NCI-H1436 (cell line): Measurements from ENCODE around the gene EXOC3L4.

Experiments used
- DNase-seq: peaks from one replicate; lab custom pipeline; 2025; lab: John Stamatoyannopoulos, UW

The EXOC3L4 gene

GRCh38 chr14:103070971-103071542, 23.5 kb upstream of the EXOC3L4 start:
- no peak for DNase-seq

DNA sequence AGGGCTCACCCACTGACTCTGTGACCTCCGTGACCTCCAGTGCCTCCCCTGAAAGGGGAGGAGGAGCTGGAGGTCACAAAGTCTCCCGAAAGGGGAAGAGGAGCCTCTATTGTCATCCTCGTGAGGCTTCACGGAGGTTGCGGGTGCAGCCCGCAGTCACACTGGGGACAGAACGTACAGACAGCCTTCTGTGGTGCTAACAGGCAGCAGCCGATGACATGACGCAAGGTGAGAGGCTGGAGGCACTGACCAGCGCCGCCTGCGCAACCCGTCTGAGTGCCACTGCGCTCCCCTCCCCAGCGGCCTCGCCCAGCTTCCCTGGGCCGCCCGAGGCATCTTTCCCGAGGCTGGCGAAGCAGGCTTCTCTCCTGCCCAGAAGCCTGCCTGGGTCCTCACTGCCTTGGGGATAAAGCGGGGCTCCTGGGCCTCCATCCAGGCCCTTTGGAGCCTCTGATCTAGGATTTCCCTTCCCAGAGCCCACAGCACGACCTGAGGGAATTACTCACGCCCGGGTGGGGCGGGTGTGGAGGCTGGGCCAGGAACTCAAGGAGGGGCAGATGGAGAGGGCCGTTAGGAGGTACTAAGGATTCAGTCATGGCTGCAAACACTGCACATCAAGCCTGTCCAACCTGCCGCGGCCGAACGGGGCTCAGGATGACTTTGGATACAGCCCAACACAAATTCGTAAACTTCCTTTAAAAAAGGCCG, 22.8 kb upstream of the EXOC3L4 start:
- DNase-seq, result no peak

GRCh38 chr14:103072595-103073366, 21.7 kb upstream of the EXOC3L4 start:
- DNase-seq, result no peak

GRCh38 chr14:103073367-103073875, 21.1 kb upstream of the EXOC3L4 start:
- no peak for DNase-seq

DNA sequence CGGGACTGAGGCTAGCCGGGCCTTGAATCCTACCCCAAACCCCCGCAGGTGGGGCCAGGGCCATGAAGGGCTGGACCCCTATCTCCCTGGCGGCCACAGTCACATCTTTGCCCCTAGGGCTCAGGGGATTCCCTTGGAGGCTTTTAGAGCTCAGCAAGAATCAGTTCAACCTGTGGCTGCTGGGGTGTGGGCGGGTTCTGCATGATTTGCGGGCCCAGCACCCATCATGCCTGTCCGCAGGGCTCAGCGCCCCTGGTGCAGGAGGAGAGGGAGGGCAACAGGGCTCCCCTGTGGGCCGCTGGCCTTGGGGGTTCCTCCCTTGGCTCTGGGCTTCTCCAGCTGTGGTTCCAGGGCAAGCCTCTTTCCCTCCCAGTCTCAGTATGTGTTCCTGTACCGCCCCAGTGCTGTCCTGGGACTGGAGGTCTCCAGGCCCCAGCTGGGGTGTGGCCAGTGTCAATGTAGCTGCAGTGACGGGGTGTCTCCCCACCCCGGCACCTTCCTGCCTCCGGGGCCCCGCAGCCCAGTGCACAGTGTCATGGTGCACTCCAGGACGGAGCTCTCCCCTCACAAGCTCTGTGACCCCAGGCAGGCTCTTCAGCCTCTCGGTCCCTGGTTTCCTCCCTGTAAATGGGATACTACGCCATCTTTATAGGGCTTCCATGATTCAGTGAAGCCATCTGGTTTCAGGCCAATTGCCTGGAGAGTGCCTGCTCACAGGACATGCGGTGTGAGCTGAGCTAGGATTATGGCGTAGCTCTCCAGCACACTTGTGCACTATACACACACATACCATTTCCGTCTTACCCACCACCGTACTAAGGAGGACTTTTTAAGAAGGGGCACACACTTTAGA, 20.4 kb upstream of the EXOC3L4 start:
- no peak for DNase-seq

DNA sequence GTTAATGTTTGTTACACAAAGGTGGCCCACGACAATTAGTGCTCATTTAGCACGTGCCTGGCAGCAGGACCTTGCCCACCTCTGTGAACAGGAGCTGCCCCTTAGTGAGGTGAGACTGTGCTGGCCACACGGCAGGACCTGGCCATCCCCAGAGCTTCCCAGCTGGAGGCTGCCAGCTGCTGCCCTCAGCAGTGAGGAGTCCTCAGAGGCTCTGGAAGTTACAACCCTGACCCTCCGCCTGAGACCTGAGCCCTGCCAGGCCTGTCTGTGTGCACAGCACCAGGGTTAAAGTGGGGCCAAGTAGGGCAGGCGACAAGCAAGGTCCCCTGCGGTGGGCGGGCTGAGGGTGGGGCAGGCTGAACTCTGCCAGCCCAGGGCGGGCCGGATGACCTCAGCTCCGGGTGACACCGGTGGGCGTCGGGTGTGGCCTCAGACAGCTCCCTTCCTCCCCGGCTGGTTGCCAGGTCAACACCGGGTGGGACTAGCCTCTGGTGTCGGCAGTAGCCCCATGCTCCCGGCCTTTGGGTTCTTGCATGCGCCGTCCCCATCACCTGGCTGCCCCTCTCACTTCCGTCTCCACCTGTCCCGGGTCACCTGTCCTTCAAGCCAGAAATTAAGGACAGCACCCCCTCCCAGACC, 19.7 kb upstream of the EXOC3L4 start:
- DNase-seq, result no peak

GRCh38 chr14:103078420-103078749, 16.1 kb upstream of the EXOC3L4 start:
- DNase-seq, result peak; percentile 81

DNA sequence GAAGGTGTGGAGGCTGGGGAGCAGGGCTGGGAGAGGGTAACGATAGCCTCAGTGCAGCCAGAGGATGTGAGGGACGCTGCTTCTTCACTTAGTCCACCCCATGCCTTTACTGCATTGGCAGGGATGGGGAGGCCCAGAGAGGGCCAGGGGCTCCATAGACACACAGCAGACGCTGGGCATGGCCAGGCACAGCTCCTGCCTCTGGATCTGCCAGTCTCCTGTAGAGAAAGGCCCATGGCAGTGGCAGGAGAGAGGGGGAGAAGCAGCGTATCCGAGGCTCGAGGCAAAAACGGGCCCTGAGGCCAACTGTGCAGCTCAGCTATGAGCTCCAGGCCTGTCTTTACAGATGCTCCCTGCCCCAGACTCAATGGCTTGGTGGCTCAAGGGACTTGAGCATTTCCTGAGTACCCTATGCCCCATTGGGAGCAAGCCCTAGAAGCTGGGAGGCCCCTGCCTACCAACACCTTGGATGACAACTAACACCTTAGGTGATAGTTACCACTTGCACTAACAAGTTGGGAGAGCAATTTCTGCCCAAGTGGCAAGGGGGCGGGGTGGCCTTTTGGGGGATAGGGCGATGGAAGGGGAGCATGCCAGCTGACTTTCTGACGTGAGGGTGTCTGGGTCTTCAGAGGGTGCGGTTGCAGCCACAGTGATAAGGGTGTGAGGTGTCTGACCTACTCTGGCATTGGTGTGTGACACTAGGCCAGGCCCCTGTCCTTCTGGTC, 15.5 kb upstream of the EXOC3L4 start:
- no peak for DNase-seq

DNA sequence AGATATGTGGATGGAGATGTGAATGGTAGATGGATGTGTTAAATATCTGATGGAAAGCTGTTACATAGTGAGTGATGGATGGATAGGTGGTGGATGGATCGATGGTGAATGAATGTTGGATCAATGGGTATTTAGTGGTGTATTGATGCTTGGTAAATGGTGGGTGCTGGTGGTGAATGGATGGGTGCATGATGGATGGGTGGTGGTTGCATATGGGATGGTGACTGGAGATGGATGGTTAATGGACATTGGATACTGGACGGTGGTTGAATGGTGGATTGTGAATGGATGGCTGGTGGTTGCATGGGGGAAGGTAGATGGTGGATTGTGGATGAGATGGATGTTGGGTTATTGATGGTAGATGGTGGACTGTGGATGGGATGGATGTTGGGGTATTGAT, 12.6 kb upstream of the EXOC3L4 start:
- DNase-seq, result no peak

DNA sequence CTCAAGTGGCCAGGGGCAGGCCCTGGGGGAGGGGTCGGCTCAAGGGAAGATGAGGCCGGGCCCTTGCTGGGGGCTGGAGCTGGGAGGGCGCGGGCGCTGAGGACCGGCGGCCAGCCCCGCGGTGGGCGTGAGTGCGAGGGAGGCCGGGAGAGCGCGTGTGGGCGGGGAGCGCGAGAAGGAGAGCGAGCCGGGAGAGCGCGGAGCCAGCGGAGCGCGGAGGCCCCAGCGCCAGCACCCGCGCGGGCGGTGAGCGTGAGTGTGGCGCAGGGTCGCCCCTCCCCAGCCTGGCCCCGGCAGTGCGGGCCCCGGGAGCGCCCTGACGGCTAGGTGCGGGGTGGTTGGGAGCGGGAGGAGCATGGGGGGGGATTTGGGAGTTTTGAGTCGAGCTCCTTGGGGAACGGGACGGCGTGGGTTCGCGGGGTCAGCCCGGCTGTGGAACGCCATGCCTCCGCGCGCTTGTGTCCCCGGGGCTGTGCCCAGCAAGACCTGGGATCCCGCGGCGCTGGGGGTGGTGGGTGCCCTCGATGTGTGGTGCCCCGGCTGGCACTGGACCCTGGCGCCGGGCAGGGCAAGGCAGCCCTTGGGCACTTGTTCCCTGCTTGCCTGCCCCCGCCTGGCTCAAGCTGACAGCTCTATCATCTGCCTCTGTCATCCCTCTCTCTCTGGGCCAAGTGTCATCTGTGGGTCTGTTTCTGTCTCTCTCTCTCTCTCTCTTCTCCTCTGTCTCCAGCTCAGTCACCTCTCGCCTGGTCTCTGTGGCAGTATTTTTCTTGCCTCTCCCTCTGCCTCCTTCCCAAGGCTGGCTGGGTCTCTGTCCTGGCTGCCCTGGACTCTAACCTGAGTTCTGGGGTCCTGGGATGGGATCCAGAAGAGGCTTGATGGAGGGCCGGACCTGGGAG, 10.3 kb upstream of the EXOC3L4 start, which contains the start of gene LBHD2:
LBHD2 (plus strand) TSS at position 190 of the 899 bp plus-strand sequence. CDS start 1,803 bp downstream, outside the sequence.
- DNase-seq, result no peak

DNA sequence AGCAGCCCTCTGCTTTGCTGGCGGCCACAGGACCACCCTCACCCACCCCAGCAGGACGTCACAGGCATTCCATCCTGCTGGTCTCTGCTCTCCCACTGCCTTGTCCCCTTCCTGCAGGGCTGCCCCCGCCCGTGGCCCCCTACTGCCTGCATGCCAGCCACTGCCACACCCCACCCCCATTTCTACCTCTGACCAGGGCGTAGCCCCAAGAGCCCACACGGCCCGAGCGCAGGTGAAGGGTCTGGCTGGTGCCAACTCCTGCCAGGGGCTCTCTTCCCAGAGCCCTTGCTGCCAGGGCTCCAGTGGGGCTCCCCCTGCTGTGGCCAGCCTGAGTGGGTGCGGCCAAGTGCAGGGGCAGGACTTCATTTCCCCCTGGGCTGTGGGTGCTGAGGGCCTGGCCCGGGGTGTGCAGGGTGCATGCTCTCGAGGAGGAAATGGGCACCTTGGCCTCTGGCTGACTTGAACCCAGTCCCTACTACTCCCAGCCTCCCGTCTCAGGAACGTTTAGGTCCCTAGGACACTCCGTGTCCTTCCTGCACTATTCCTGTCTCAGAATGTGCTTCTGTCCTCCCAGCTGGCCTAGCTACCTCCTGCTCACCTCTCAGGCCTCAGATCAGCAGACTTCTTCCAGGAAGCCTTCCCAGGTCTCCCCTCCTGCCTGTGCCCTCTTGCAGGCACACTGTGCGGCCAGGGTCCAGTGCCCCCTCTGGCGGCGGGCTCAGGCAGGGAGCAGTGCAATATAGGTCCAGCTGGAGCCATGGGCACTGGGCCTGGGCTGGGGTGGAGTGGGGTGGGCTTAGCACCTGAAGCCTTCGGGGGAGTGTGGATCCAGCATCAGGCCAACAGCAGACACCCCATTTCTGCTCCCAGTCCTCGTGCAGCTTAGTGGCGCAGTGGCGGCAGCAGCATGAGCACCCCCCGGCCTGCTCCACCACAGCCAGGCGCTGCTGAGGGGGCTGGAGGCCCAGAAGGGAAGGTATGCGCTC, 9.1 kb upstream of the EXOC3L4 start:
- no peak for DNase-seq

GRCh38 chr14:103086771-103087342, 7.7 kb upstream of the EXOC3L4 start:
- no peak for DNase-seq

- DNase-seq, result no peak
Observed at GRCh38 chr14:103087343-103087835, 7.1 kb upstream of the EXOC3L4 start.

GRCh38 chr14:103088921-103089320, 5.6 kb upstream of the EXOC3L4 start:
- no peak for DNase-seq

DNA sequence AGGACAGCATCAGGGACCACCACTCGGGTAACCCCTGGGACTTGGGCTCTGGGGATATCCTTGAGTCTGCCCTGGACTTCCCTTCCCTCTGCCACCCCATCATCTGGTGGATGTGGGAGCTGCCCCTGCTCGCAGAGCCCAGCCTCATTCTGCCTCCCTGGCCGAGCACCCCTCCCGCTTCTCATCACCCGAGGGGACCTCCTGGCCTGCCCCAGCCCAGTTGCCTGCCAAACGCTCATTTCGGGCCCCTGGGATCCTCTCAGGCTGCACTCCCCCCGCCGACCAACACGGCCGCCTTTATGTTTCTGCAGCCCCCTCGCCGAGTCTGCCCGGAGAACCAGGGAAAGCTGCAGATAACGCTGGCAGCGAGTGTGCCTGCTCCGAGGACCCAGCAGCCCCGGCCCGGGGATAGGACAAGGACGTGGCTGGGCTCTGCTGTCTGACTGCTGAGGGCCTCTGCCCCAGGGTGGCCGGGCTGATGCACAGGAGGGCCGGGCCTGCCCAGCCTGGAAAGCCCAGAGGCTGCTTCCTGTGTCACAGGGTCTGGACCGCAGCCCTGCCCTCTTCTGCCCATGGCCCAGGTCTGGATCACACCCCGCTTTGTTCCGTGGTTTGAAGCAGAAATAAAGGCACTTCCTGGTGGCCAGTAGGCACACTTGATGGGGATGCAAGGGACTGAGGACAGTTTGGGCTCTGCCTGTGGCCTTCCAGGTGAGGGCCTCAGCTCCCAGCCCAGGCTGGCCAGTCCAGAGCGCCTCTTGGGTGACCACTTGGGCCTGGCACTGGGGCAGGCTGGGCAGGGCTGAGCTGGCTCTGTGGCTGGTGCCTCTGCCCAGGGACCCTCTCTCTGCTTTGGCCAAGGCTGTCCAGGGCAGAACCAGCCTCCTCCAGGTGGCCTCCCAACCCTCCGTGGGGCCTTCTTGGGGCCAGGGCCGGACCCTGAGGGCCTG, 4.9 kb upstream of the EXOC3L4 start:
- DNase-seq, result no peak

- no peak for DNase-seq
Observed at GRCh38 chr14:103090481-103091020, 4.0 kb upstream of the EXOC3L4 start.
